K562 (cell line): Measurements from ENCODE around the gene UCHL5. TPM values are rescaled to one million over a fixed set of nuclear protein-coding genes. Genes with fewer than 3 reads are reported as not detected.
A peak's percentile ranks its signal among the peaks of the same experiment; 100 is the strongest.

Source experiments
- ARNT ChIP-seq, 2 experiments: fragments of 450-650 bp; IDR thresholded peaks; 2 replicates each; pipeline ENCODE4 v1.6.1; 2016; ENCODE audit warnings: mild to moderate bottlenecking in 1 of 2
- CHD2 ChIP-seq: IDR thresholded peaks from 2 replicates; pipeline ENCODE4 v1.6.1; 2011; ENCODE audit warnings: low read depth, low read length
- ESRRA ChIP-seq: fragments of 450-650 bp; IDR thresholded peaks from 2 replicates; pipeline ENCODE4 v1.6.1; 2014; ENCODE audit warnings: low read depth, mild to moderate bottlenecking, moderate library complexity, borderline replicate concordance
- ETV5 ChIP-seq: sonication (generic); formaldehyde crosslinking; IDR thresholded peaks from 2 replicates; pipeline ENCODE4 v1.4.0; 2020; ENCODE audit warnings: low read depth, mild to moderate bottlenecking, missing genetic modification reagents
- HMG20A ChIP-seq: fragments of 450-650 bp; formaldehyde crosslinking; conservative IDR thresholded peaks from 2 replicates; pipeline ENCODE4 v1.4.0; 2020; ENCODE audit warnings: mild to moderate bottlenecking, mixed read lengths
- IFI16 ChIP-seq: fragments of 250-450 bp; sonication (Bioruptor Pico); IDR thresholded peaks from 2 replicates; pipeline ENCODE4 v2.1.2; 2022; ENCODE audit warnings: mild to moderate bottlenecking, inconsistent platforms
- JUNB ChIP-seq: fragments of 450-650 bp; formaldehyde crosslinking; conservative IDR thresholded peaks from 2 replicates; pipeline ENCODE4 v1.4.0; 2020; ENCODE audit warnings: mild to moderate bottlenecking
- LCOR ChIP-seq: sonication (generic); formaldehyde crosslinking; IDR thresholded peaks from 2 replicates; pipeline ENCODE4 v1.8.0; 2022; ENCODE audit warnings: mild to moderate bottlenecking, missing genetic modification reagents
- MEIS2 ChIP-seq: fragments of 450-650 bp; IDR thresholded peaks from 2 replicates; pipeline ENCODE4 v1.6.1; 2014; ENCODE audit warnings: mild to moderate bottlenecking; ENCODE audit not compliant: partially characterized antibody
- PHF20 ChIP-seq: fragments of 450-650 bp; IDR thresholded peaks from 2 replicates; pipeline ENCODE4 v1.6.1; 2018; ENCODE audit not compliant: partially characterized antibody
- SAFB ChIP-seq: fragments of 200-400 bp; formaldehyde crosslinking; IDR thresholded peaks from 2 replicates; pipeline ENCODE4 v1.6.1; 2017; ENCODE audit warnings: low read depth, low read length, borderline replicate concordance
- TGIF2 ChIP-seq: sonication (generic); formaldehyde crosslinking; IDR thresholded peaks from 2 replicates; pipeline ENCODE4 v1.8.1; 2022; ENCODE audit warnings: mild to moderate bottlenecking, missing genetic modification reagents, moderate library complexity
- ZNF165 ChIP-seq: fragments of 250-450 bp; sonication (Bioruptor Pico); IDR thresholded peaks from 2 replicates; pipeline ENCODE4 v1.4.0; 2020; ENCODE audit warnings: borderline replicate concordance
- polyA plus RNA-seq, 8 experiments: library from polyadenylated mRNA; depleted of rRNA in 4 of 8; stranded (reverse) in 5 of 8; unstranded in 3 of 8; fragments of >200 nt; fragmentation: Nextera tagmentation in 2 of 8; fragmentation: Illumina TruSeq in 1 of 8; extraction: Ambion mirVana in 2 of 8; extraction: Trizol in 1 of 8; gene quantifications; 2 replicates each; pipeline versions ENCODE4 v1.2.1 to v1.2.3, GENCODE V29; 2011 to 2014; ENCODE audit warnings: inconsistent platforms in 1 of 8, missing spikeins in 1 of 8
- total RNA-seq, 7 experiments: library from RNA; depleted of rRNA in 6 of 7; stranded (reverse); fragments of >200 nt in 6 of 7; fragmentation: Illumina TruSeq in 2 of 7; extraction: Trizol in 2 of 7; gene quantifications; 2 replicates each; pipeline versions ENCODE4 v1.2.1 to v1.2.3, GENCODE V29; 2011 to 2021; ENCODE audit warnings: low replicate concordance in 1 of 7
- TF ChIP-seq, protein P1 (sequence below): fragments of 450-650 bp; IDR thresholded peaks from 2 replicates; pipeline ENCODE4 v1.7.1; 2018; ENCODE audit warnings: mild to moderate bottlenecking, low read depth; ENCODE audit not compliant: partially characterized antibody
- TF ChIP-seq, protein P2 (sequence below): sonication (generic); formaldehyde crosslinking; IDR thresholded peaks from 2 replicates; pipeline ENCODE4 v1.9.0; 2022; ENCODE audit warnings: mild to moderate bottlenecking, missing genetic modification reagents
- TF ChIP-seq, protein P3 (sequence below), 3 experiments: fragments of 200-800 bp in 1 of 3; fragments of 250-450 bp in 1 of 3; fragments of 450-650 bp in 1 of 3; sonication (Bioruptor Pico) in 1 of 3; sonication (Bioruptor generic) in 1 of 3; formaldehyde crosslinking in 1 of 3; IDR thresholded peaks; 2 replicates each; pipeline versions ENCODE4 v1.6.1 to v1.8.0; 2016 to 2022; ENCODE audit warnings: mild to moderate bottlenecking in 2 of 3, missing genetic modification characterization in 2 of 3, missing compliant biosample characterization in 1 of 3, moderate library complexity in 1 of 3
- TF ChIP-seq, protein P4 (sequence below): fragments of 250-450 bp; sonication (Bioruptor Pico); IDR thresholded peaks from 2 replicates; pipeline ENCODE4 v1.6.1; 2021; ENCODE audit warnings: mild to moderate bottlenecking
- TF ChIP-seq, protein P5 (sequence below): fragments of 250-450 bp; sonication (Bioruptor Pico); IDR thresholded peaks from 2 replicates; pipeline ENCODE4 v1.4.0; 2020

Gene UCHL5
- total and polyA plus RNA-seq, 9 of the 15 experiments (the other 6 are each of a cell fraction or from before 2014, with no cell fraction given) = 61.0 to 206 (median 122) TPM

DNA sequence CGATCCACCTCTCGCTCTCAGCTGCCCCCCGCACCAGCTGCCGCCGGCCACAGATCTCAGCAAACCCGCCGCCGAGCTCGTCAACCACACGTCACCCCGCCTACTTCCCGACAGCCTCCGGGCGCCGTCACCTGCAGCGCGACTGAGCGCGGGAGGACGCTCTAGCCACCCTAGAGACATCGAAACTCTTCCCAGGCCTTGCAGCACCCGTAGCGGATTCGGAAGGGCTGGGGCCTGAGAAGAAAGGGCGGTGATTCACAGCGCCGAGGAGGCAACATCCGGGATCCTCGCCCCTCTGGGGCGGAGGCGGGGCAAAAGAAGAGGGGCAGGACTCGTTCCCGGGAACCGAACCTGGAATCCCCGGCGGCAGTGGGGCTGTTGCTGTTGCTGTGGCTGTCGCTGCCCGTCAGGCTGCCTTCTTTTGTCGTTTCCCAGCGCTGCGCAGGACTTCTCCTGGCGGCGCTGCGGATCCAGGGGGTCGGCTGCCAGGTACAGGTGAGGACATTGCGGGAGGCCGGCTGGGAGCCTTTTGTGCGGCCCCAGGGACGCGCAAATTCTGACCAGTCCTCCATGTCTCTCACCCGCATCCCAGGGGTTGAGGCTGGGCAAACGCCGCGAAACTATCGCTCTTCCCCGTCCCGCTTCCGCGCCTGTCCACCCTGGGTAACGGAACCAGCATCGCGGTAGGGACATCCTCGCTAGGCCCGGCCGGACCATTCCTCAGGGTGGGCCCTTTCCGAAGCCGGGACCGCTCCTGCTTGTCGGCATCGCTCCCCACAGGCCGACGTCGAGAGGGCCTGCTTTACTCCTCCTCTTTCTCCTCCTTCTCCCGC, at the start of gene UCHL5, which contains the start of gene RO60 (continued):
- TF ChIP-seq TGIF2 (CRISPR knock-in tag) (no peak), CHD2 (peak; percentile 10; the same call in 1 of the 2 replicates), ESRRA (peak; percentile 85; the same call in 1 of the 2 replicates), ZNF165 (0 out of 2 replicates have a peak, but pooled peaks have one; percentile 23), JUNB (CRISPR knock-in tag) (no peak), LCOR (peak; percentile 94), HMG20A (CRISPR knock-in tag) (no peak), ETV5 (CRISPR knock-in tag) (peak; percentile 86), SAFB (0 out of 2 replicates have a peak, but pooled peaks have one; percentile 2), ARNT (IDR thresholded peaks at IDR 0.05) (no peak; a peak in 1 of 4 replicates), MEIS2 (peak; percentile 89), IFI16 (CRISPR knock-in tag) (no peak), PHF20 (peak; percentile 85)
- TF ChIP-seq, protein P1, sequence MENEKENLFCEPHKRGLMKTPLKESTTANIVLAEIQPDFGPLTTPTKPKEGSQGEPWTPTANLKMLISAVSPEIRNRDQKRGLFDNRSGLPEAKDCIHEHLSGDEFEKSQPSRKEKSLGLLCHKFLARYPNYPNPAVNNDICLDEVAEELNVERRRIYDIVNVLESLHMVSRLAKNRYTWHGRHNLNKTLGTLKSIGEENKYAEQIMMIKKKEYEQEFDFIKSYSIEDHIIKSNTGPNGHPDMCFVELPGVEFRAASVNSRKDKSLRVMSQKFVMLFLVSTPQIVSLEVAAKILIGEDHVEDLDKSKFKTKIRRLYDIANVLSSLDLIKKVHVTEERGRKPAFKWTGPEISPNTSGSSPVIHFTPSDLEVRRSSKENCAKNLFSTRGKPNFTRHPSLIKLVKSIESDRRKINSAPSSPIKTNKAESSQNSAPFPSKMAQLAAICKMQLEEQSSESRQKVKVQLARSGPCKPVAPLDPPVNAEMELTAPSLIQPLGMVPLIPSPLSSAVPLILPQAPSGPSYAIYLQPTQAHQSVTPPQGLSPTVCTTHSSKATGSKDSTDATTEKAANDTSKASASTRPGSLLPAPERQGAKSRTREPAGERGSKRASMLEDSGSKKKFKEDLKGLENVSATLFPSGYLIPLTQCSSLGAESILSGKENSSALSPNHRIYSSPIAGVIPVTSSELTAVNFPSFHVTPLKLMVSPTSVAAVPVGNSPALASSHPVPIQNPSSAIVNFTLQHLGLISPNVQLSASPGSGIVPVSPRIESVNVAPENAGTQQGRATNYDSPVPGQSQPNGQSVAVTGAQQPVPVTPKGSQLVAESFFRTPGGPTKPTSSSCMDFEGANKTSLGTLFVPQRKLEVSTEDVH = peak; percentile 98
- TF ChIP-seq, protein P2, sequence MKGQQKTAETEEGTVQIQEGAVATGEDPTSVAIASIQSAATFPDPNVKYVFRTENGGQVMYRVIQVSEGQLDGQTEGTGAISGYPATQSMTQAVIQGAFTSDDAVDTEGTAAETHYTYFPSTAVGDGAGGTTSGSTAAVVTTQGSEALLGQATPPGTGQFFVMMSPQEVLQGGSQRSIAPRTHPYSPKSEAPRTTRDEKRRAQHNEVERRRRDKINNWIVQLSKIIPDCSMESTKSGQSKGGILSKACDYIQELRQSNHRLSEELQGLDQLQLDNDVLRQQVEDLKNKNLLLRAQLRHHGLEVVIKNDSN (CRISPR knock-in tag) = peak; percentile 66; the same call in 1 of the 2 replicates
- TF ChIP-seq, protein P3, sequence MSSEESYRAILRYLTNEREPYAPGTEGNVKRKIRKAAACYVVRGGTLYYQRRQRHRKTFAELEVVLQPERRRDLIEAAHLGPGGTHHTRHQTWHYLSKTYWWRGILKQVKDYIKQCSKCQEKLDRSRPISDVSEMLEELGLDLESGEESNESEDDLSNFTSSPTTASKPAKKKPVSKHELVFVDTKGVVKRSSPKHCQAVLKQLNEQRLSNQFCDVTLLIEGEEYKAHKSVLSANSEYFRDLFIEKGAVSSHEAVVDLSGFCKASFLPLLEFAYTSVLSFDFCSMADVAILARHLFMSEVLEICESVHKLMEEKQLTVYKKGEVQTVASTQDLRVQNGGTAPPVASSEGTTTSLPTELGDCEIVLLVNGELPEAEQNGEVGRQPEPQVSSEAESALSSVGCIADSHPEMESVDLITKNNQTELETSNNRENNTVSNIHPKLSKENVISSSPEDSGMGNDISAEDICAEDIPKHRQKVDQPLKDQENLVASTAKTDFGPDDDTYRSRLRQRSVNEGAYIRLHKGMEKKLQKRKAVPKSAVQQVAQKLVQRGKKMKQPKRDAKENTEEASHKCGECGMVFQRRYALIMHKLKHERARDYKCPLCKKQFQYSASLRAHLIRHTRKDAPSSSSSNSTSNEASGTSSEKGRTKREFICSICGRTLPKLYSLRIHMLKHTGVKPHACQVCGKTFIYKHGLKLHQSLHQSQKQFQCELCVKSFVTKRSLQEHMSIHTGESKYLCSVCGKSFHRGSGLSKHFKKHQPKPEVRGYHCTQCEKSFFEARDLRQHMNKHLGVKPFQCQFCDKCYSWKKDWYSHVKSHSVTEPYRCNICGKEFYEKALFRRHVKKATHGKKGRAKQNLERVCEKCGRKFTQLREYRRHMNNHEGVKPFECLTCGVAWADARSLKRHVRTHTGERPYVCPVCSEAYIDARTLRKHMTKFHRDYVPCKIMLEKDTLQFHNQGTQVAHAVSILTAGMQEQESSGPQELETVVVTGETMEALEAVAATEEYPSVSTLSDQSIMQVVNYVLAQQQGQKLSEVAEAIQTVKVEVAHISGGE (CRISPR knock-in tag; IDR thresholded peaks at IDR 0.05) = peak in 1 of 3 experiments; percentile 91; a peak in 2 of 6 replicates
- TF ChIP-seq, protein P4, sequence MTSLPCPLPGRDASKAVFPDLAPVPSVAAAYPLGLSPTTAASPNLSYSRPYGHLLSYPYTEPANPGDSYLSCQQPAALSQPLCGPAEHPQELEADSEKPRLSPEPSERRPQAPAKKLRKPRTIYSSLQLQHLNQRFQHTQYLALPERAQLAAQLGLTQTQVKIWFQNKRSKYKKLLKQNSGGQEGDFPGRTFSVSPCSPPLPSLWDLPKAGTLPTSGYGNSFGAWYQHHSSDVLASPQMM = no peak
- TF ChIP-seq, protein P5, sequence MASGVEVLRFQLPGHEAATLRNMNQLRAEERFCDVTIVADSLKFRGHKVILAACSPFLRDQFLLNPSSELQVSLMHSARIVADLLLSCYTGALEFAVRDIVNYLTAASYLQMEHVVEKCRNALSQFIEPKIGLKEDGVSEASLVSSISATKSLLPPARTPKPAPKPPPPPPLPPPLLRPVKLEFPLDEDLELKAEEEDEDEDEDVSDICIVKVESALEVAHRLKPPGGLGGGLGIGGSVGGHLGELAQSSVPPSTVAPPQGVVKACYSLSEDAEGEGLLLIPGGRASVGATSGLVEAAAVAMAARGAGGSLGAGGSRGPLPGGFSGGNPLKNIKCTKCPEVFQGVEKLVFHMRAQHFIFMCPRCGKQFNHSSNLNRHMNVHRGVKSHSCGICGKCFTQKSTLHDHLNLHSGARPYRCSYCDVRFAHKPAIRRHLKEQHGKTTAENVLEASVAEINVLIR (CRISPR knock-in tag) = peak; percentile 94
